RWPE1 (cell line): ENCODE data around the gene CXCL6.
A peak's percentile ranks its signal among the peaks of the same experiment; 100 is the strongest.

Experiments
- CTCF ChIA-PET: fragments of 350-600 bp; sonication (Branson Sonifier 250); formaldehyde crosslinking; extraction: SDS; loops from one replicate; lab custom pipeline; 2021; lab: Yijun Ruan, JAX
- POLR2A ChIA-PET: fragments of 400-600 bp; formaldehyde crosslinking; extraction: SDS; loops from one replicate; lab custom pipeline; 2020; ENCODE audit warnings: antibody characterized with exemption; ENCODE audit not compliant: low non-redundant PET; lab: Yijun Ruan, JAX
- DNase-seq: peaks from one replicate; pipeline ENCODE4 v3.0.0; 2012; ENCODE audit warnings: low spot score
- H3K27ac ChIP-seq: fragments of 450-650 bp; 2 replicates; pipeline ENCODE4 v1.5.1; 2017
- TF ChIP-seq, protein P1 (sequence below): fragments of 450-650 bp; conservative IDR thresholded peaks from 2 replicates; pipeline ENCODE4 v1.5.1; 2017; ENCODE audit warnings: low read depth, mild to moderate bottlenecking

Gene CXCL6

DNA sequence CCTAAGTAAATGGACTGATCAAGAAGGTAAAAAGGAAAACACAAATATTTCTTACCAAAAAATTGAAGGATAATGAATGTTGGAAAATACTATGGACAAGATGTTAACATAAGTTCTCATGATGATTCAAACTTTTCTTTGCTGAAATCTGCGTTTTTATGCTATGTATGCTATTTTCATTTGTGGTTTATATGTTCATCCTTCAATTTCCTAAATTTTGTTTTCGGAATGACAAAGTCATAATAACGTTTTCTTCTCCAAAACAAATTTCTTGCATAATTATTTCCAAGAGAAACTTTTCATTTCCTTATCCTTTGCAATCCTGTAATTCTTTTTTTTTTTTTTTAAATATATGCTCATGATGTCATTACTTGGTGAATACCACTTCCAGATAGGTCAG, 24.4 kb downstream of the CXCL6 start:
- ChIA-PET CTCF (no interaction called here), POLR2A (no interaction called here)
- no peak overlapping the region for H3K27ac ChIP-seq
- DNase-seq: no peak
- TF ChIP-seq, protein P1, sequence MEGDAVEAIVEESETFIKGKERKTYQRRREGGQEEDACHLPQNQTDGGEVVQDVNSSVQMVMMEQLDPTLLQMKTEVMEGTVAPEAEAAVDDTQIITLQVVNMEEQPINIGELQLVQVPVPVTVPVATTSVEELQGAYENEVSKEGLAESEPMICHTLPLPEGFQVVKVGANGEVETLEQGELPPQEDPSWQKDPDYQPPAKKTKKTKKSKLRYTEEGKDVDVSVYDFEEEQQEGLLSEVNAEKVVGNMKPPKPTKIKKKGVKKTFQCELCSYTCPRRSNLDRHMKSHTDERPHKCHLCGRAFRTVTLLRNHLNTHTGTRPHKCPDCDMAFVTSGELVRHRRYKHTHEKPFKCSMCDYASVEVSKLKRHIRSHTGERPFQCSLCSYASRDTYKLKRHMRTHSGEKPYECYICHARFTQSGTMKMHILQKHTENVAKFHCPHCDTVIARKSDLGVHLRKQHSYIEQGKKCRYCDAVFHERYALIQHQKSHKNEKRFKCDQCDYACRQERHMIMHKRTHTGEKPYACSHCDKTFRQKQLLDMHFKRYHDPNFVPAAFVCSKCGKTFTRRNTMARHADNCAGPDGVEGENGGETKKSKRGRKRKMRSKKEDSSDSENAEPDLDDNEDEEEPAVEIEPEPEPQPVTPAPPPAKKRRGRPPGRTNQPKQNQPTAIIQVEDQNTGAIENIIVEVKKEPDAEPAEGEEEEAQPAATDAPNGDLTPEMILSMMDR: no peak

DNA sequence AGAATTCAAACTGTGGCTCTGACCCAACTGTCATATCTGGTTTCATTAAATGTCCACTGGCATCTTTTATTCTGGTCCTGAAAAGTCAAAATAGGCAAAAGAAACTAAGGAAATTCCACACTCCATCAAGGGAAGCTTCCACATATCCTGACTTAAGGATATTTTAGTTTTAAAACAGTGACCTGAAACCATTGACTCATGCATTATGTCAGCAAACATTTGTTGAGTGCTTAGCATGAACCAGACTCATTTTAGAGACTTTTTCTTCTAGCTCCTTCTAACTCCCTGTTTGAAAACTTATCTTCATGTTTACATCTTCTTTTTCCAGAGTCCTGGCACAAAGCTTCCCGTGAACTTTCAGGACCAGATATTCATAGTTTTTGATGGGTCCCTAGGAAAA, 25.8 kb downstream of the CXCL6 start:
- POLR2A ChIA-PET: no interaction called here
- DNase-seq: no peak
- TF ChIP-seq, protein P1: no peak
- H3K27ac ChIP-seq: no peak overlapping the region
- CTCF ChIA-PET: interaction anchor here (1.0 kb wide), 1 partner anchor 200 kb away, joined by 4 read pairs; no protein-coding TSS in a partner anchor

DNA sequence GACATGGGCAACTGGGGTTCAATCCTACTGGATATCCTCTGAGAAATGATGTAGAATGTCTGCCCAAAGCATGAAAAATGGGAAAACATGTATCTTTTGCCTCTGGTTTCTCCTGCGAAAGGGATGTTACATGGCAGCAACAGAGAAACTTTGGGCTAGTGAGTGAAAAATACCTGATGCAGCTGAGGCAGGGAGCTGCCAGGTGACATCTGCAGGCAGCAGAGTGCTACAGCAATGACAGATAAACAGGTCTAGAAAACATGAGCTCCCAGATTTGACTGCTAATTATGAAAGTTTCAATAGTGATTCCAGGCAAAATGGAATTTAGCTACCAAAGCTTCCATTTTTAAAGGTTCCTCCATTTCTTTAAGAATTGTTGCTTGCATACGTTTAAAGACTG, 27.9 kb downstream of the CXCL6 start:
- DNase-seq: peak; percentile 25
- CTCF ChIA-PET: interaction anchor here (0.5 to 1.6 kb wide), 10 partner anchors 22 to 288 kb away, joined by 3 to 4 read pairs (median 3); no protein-coding TSS in a partner anchor
- H3K27ac ChIP-seq: no peak overlapping the region
- POLR2A ChIA-PET: no interaction called here
- TF ChIP-seq, protein P1: peak; percentile 44; the same call in 1 of the 2 replicates

DNA sequence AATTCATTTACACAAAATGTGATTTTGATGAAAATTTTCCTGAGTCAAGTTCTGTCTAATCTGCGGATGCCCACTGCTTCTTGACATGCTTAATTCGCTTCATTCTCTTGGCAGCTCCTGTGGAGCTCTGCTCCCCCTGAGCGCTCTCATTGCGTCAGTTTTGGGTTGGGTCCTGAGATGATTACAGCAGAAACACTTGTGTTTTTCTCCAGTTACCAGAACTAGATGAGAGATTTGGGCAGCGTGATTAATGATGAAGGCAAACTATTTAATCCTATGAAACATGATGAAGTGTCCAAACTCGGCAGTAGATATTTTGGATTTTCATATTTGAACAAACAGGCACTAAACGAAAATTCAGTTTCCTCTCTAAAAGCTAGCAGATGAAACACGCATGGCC, 28.5 kb downstream of the CXCL6 start:
- ChIA-PET POLR2A (no interaction called here), CTCF (interaction anchor here (0.5 to 1.6 kb wide), 10 partner anchors 23 to 387 kb away, joined by 3 to 4 read pairs (median 3); no protein-coding TSS in a partner anchor)
- no peak overlapping the region for H3K27ac ChIP-seq
- TF ChIP-seq, protein P1: no peak
- no peak for DNase-seq

DNA sequence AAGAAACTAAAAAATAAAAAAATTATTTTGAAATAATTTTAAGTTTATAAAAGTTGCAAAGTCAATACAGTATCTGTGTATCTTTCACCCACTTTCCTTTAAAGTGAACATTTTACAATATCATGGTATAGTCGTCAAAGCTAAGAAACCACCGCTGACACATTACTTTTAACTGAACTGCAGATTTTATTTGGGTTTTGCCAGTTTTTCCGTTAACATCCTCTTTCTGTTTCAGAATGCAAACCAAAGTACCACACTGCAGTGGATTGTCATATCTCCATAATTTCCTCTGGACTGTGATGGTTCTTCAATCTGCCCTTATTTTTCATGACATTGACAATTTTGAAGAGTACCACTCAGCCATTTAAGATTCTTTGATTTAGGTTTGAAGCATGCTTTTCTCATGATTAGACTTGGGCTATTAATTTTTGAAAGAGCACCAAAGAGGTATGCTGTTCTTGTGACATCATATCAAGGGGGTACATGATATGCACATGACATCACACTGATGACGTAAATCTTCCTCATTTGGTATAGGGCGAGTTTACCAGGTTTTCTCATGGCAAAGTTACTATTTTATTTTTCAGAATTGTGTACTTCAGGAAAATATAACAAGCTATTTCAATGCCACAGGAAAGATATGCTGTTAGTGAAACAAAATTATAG, 29.1 kb downstream of the CXCL6 start:
- ChIA-PET CTCF (interaction anchor here (0.6 to 1.4 kb wide), 3 partner anchors 136 to 388 kb away, joined by 3 to 4 read pairs (median 3); no protein-coding TSS in a partner anchor), POLR2A (no interaction called here)
- no peak for DNase-seq
- H3K27ac ChIP-seq: no peak overlapping the region
- TF ChIP-seq, protein P1: no peak

DNA sequence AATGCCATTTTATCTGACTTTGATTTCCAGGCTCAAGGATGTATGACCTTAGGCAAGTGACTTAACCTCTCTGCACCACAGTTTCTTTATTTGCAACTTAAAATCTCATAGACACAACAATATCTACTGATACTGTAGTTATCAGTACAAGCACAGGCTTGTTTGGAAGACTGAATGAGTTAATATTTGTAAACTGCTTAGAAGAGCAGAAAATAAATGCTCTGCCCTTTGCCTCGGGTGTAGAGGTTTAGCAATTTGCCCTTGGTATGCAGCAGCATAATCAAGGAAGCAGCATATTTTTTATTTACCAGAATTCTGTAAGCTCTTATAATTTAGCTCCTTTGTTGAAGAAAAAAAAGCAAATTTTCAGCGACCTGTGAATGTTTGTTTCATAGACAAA, 29.8 kb downstream of the CXCL6 start:
- POLR2A ChIA-PET: no interaction called here

More for the DNA sequence above, 29.8 kb downstream of the CXCL6 start:
- TF ChIP-seq, protein P1: no peak
- CTCF ChIA-PET: interaction anchor here (0.7 kb wide), 1 partner anchor 287 kb away, joined by 3 read pairs; no protein-coding TSS in a partner anchor
- no peak for DNase-seq
- no peak overlapping the region for H3K27ac ChIP-seq
